Left ventricle myocardium inferior (tissue), 1 donor: ENCODE measurements around the gene SCO1. TPM values are rescaled to one million over a fixed set of nuclear protein-coding genes. Genes with fewer than 3 reads are reported as not detected.

Experiments
- DNase-seq: peaks from one replicate; pipeline ENCODE4 v3.0.0-alpha.2; 2020
- H3K27ac ChIP-seq: fragments of 200-600 bp; replicated peaks from 2 replicates; pipeline ENCODE4 v1.8.0; 2021
- H3K27me3 ChIP-seq: fragments of 200-600 bp; 2 replicates; pipeline ENCODE4 v1.8.0; 2021; ENCODE audit warnings: low read depth
- H3K36me3 ChIP-seq: fragments of 200-600 bp; 2 replicates; pipeline ENCODE4 v1.8.0; 2021
- H3K4me1 ChIP-seq: fragments of 200-600 bp; 2 replicates; pipeline ENCODE4 v1.8.0; 2021
- H3K4me3 ChIP-seq: fragments of 200-600 bp; 2 replicates; pipeline ENCODE4 v1.8.0; 2021; ENCODE audit warnings: mild to moderate bottlenecking, moderate library complexity
- H3K9me3 ChIP-seq: fragments of 200-600 bp; replicated peaks from 2 replicates; pipeline ENCODE4 v1.8.0; 2021
- intact Hi-C: fragments of 100-400 bp; cut with micrococcal nuclease; formaldehyde crosslinking; loops from one replicate; pipeline ENCODE4 v1.11.0; 2022
- total RNA-seq: library from RNA; stranded (reverse); fragmentation: NEBNext Ultra II Directional; extraction: Animal tissue kit (Norgen Biotek cat#: 25700); gene quantifications from one replicate; pipeline ENCODE4 v1.2.1, GENCODE V29; 2021
- TF ChIP-seq, protein P1 (sequence below): fragments of 200-600 bp; IDR thresholded peaks from 2 replicates; pipeline ENCODE4 v1.8.0; 2021; ENCODE audit warnings: antibody characterized with exemption, mild to moderate bottlenecking, borderline replicate concordance
- donor health status: DM: no; HTN: yes; CAD: no; lungs with severe emphysema.

SCO1 gene
- total RNA-seq, 1 donor from 2014 or later, result 36.8 TPM

DNA sequence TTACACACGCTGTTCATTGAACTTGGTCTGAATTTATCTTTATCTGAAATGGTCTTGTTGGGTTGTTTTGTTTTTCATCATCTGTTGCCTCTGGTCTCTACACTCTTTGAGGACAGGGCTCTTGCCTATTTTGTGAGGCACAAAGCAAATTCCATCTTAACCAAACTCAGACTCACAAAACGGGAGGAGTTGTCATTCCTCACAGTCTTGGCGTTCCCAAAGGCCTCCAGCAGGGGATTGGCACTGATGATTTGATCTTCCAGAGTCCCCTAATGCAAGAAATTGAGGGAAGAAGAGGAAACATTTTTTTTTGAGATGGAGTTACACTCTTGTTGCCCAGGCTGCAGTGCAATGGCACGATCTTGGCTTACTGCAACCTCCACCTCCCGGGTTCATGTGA lies 49.0 kb downstream of the SCO1 start:
- intact Hi-C loops, result no loop called here
- no peaks in the 10 kb centered on the region for H3K9me3 ChIP-seq
- no peak for DNase-seq
- H3K36me3 ChIP-seq, result no peaks in the 10 kb centered on the region
- no peak overlapping the region for H3K27ac ChIP-seq
- no peaks in the 10 kb centered on the region for H3K27me3 ChIP-seq
- no peak overlapping the region for H3K4me3 ChIP-seq
- no peaks in the 10 kb centered on the region for H3K4me1 ChIP-seq
- TF ChIP-seq, protein P1, sequence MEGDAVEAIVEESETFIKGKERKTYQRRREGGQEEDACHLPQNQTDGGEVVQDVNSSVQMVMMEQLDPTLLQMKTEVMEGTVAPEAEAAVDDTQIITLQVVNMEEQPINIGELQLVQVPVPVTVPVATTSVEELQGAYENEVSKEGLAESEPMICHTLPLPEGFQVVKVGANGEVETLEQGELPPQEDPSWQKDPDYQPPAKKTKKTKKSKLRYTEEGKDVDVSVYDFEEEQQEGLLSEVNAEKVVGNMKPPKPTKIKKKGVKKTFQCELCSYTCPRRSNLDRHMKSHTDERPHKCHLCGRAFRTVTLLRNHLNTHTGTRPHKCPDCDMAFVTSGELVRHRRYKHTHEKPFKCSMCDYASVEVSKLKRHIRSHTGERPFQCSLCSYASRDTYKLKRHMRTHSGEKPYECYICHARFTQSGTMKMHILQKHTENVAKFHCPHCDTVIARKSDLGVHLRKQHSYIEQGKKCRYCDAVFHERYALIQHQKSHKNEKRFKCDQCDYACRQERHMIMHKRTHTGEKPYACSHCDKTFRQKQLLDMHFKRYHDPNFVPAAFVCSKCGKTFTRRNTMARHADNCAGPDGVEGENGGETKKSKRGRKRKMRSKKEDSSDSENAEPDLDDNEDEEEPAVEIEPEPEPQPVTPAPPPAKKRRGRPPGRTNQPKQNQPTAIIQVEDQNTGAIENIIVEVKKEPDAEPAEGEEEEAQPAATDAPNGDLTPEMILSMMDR, result no peak

DNA sequence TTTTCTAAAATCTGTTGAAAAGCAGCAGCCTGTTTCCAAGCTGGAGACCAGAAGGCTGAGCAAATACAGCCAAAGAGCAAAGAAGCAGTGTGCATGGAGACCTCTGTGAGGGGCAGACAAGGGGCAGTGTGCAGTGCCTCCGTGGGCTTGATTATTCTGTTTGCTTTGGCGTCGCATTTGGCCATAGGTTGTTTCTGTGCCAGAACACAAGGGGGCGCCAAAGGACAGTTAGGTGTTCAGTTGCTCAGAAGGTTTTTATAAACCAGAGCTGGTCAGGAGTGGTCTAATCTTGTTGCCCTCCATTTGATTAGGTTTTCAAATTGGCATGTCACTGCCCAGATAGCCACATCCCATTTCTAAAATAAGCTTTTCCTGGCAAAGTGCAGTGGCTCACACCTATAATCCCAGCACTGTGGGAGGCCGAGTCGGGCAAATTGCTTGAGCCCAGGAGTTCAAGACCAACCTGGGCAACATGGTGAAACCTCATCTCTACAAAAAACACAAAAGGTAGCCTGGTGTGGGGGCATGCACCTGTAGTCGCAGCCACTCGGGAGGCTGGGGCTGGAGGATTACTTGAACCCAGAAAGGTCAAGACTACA lies 50.8 kb downstream of the SCO1 start:
- TF ChIP-seq, protein P1, result peak; percentile 90
- no peaks in the 10 kb centered on the region for H3K9me3 ChIP-seq
- H3K4me3 ChIP-seq, result no peak overlapping the region

DNA sequence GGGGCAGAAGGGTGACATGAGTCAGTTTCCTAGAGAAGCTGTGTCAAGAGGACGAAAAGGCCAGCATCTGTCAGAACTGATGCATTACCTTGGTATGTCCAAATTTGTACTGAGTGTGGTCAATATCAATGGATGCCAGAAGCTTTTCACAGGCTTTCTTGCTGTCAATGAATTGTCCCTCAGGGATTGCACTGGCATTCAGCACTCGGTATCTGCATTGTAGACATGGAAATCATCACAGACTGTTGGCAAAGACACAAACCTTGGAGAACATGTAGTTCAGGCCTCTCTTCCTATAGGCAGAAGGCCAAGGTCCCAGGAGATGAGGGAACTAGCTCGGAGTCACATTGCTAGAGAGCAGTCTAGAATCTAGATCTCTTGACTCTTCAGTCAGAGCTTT lies 56.9 kb downstream of the SCO1 start:
- TF ChIP-seq, protein P1, result no peak
- Histone ChIP-seq H3K4me3 (no peak overlapping the region), H3K27ac (no peak overlapping the region), H3K27me3 (no peaks in the 10 kb centered on the region), H3K9me3 (no peaks in the 10 kb centered on the region), H3K4me1 (no peaks in the 10 kb centered on the region), H3K36me3 (peaks cover 50% of the 10 kb centered on the region)
- intact Hi-C loops, result no loop called here
- no peak for DNase-seq

More for the DNA sequence above, 50.8 kb downstream of the SCO1 start:
- Histone ChIP-seq H3K36me3 (peaks cover 17% of the 10 kb centered on the region), H3K27me3 (no peaks in the 10 kb centered on the region), H3K4me1 (no peaks in the 10 kb centered on the region), H3K27ac (no peak overlapping the region)
- intact Hi-C loops, result no loop called here
- peak; percentile 41 for DNase-seq

DNA sequence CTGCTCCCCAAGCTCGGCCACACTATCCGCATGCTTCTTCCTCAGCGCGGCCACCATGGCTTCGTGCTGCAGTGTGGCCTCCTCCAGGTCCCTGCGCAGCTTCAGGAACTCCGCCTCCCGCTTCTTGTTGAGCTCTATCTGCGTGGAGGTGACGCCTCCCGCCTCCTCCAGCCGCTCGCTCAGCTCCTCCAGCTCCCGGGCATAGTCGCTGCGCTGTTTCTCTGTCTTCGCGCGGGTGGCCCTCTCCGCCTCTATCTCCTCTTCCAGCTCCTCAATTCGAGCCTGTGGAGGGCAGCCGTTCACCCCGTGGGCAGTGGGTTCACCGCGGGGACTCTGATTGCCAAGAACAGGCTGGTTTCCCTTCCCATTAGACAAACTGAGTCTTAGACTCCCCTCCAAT lies 59.2 kb downstream of the SCO1 start:
- intact Hi-C loops, result no loop called here
- TF ChIP-seq, protein P1, result no peak
- Histone ChIP-seq H3K36me3 (peaks cover 63% of the 10 kb centered on the region), H3K4me1 (no peaks in the 10 kb centered on the region), H3K9me3 (no peaks in the 10 kb centered on the region), H3K4me3 (no peak overlapping the region), H3K27ac (no peak overlapping the region), H3K27me3 (no peaks in the 10 kb centered on the region)
- DNase-seq, result no peak

DNA sequence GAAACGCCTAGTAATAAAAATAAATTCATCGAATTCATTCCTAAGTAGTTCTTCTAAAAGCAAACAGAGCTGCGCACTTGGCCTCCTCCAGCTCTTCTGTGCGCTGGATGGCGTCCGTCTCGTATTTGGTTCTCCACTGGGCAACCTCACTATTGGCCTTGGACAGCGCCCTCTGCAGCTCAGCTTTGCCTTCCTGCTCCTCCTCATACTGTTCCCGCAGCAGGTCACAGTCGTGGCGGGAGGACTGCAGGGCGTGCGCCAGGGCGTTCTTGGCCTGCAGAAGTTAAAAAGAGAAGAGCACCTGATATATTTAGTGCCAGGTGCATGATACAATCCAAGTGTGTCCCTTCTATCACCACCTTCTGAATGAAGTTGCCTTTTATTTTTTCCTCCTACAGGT lies 62.0 kb downstream of the SCO1 start:
- H3K9me3 ChIP-seq, result no peaks in the 10 kb centered on the region
- H3K27ac ChIP-seq, result no peak overlapping the region
- intact Hi-C loops, result no loop called here
- TF ChIP-seq, protein P1, result no peak
- no peak overlapping the region for H3K4me3 ChIP-seq
- no peak for DNase-seq
- no peaks in the 10 kb centered on the region for H3K27me3 ChIP-seq
- peaks cover 43% of the 10 kb centered on the region for H3K36me3 ChIP-seq
- no peaks in the 10 kb centered on the region for H3K4me1 ChIP-seq
